22Rv1 (cell line): Measurements from ENCODE around the gene MEIS1.

ENCODE experiments used
- H3K27ac ChIP-seq: fragments of 450-650 bp; 2 replicates; pipeline ENCODE4 v1.5.1; 2017
- ZFX ChIP-seq: fragments of 450-650 bp; IDR thresholded peaks from 2 replicates; pipeline ENCODE4 v1.6.1; 2017; ENCODE audit warnings: antibody characterized with exemption, borderline replicate concordance
- TF ChIP-seq, protein P1 (sequence below): fragments of 450-650 bp; IDR thresholded peaks from 2 replicates; pipeline ENCODE4 v1.5.1; 2017; ENCODE audit warnings: mild to moderate bottlenecking

MEIS1 gene

DNA sequence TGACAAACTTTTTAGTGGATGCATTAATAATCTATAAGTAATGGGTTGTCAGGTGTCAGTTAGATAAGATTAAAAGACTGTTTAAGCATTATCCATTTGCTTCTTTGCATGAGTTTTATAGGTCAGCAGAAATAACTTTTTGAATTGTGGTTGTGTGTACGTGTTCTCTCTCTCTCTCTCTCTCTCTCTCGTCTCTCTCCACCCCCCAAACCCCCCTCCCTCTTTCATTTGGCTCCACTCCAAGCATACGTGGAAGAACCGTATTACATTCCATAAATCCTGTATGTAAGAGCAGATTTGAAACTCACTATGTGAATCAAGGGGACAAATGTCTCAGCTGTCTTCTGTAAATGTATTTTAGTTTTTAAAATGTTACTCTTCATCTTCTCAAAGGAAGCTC lies 120.2 kb downstream of the MEIS1 start:
- TF ChIP-seq, protein P1, sequence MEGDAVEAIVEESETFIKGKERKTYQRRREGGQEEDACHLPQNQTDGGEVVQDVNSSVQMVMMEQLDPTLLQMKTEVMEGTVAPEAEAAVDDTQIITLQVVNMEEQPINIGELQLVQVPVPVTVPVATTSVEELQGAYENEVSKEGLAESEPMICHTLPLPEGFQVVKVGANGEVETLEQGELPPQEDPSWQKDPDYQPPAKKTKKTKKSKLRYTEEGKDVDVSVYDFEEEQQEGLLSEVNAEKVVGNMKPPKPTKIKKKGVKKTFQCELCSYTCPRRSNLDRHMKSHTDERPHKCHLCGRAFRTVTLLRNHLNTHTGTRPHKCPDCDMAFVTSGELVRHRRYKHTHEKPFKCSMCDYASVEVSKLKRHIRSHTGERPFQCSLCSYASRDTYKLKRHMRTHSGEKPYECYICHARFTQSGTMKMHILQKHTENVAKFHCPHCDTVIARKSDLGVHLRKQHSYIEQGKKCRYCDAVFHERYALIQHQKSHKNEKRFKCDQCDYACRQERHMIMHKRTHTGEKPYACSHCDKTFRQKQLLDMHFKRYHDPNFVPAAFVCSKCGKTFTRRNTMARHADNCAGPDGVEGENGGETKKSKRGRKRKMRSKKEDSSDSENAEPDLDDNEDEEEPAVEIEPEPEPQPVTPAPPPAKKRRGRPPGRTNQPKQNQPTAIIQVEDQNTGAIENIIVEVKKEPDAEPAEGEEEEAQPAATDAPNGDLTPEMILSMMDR, result no peak
- TF ChIP-seq ZFX, result no peak
- H3K27ac ChIP-seq, result no peak overlapping the region

DNA sequence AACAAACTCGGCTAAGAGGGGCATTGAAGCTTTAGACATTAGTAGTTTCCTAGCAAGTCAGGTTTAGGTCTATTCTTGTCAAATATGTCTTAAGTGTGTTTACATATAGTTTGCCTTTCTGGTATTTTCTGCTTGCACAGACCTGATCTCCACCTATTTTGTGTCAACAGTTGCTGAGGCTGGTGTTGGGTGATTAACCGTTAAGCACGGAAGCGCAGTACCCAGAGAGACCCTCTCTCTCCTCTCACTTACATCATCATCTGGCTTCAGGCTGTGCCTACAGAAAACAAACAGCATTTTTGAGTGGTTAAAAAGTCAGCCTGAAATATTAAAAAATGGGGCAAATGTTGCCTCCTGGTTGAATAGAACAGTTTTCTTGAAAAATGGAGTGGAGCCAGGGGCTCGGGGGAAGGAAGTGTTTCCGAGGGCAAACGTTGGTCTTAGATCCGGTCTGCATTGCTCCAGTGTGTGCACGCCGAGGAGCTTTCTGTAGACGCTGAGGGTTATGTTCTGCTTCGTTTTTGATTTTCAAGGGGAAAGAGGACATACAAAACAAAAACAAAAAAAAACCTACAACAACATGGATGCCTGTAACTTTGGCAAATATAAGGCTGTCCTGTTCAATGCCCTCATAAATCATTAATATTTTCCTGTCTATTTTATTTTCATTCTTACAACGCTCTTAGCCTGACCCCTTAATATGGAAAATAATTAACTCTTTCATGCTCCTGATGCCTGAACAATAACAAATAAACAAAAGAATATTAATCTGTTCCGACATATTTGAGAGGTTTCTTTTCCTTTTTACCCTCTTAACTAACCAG lies 120.8 kb downstream of the MEIS1 start:
- TF ChIP-seq ZFX, result no peak
- TF ChIP-seq, protein P1, result no peak
- no peak overlapping the region for H3K27ac ChIP-seq

DNA sequence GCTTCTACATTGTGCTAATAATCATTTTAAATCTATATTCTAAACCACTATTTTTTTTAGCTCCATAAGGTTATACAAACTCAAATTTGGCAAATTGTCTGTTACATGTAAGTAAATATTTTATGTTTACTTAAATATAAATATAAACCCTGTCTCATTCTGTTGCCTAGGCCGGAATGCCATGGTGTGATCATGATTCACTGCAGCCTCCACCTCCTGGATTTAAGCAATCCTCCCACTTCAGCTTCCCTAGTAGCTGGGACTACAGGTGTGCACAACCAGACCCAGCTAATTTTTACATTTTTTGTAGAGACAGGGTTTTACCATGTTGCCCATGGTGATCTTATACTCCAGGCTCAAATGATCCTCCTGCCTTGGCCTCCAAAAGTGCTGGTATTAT lies 124.7 kb downstream of the MEIS1 start:
- no peak for TF ChIP-seq ZFX
- TF ChIP-seq, protein P1, result no peak

DNA sequence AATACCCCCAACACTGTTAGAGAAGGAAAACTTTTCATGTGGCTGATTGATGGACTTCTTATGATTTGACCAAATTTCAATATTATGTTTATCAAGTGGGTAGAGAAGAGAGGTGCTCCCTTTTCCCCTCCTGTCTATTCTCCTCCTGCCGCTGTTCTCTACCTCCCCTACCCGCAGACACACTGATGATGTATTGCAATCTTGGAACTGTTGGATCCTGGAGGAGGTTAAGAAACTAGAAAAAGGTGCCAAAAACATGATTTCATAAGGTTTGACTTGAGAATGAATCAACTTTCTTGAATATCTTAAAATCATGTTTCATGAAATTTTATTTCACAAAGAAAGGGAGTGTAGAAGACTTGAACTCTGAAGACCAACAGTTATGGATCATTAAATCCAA lies 125.8 kb downstream of the MEIS1 start:
- TF ChIP-seq ZFX, result no peak
- TF ChIP-seq, protein P1, result no peak
- H3K27ac ChIP-seq, result no peak overlapping the region

More for the DNA sequence above, 124.7 kb downstream of the MEIS1 start:
- no peak overlapping the region for H3K27ac ChIP-seq

DNA sequence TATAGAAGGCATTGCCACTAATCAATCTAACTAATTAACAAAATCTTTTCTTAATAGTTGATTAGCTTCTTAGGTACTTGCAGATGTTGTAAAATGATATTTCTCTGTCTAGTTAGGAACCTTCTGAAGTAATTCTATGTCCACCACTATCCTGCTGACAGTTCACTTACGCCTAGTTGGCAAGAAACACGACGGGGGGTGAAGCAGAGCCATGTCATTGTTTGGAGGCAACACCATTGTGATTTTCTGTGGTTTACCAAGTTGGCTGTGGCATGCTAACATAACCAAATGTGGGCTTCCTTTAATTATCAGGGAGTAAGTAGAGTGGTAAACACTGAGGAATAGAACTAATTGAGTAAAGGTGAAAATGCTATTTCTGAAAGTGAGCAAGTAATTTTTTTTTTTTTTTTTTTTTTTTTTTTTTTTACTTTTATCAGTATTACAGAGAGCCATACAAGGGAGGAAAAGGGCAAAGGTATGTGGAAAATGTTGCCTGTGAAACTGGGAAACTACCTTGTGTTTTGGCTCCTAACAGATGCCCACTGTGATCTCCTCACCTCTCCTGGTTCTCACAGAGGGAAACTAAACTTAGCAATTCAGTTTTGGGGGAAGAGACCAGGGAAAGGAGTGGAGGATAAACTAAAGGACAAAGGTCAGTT lies 126.8 kb downstream of the MEIS1 start:
- H3K27ac ChIP-seq, result no peak overlapping the region
- no peak for TF ChIP-seq ZFX
- TF ChIP-seq, protein P1, result no peak

DNA sequence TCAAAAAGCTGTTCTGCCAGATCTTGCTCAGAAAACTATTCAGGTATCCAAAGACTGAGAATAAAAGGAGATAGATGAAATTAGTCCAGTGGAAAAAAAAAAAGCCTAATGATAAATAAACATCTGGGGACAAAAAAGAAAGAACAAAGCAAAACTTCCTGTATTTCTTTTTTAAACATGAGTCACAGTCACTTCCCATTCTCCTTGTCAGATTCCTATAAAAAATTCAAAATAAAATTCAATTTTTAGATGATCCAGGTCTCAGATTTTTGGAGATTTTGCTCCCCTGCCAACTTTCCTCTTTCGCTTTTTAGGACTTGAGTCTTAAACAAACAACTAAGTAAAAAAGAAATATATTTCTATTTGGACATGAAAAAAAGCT lies 127.4 kb downstream of the MEIS1 start:
- no peak for TF ChIP-seq ZFX
- TF ChIP-seq, protein P1, result no peak
- no peak overlapping the region for H3K27ac ChIP-seq

DNA sequence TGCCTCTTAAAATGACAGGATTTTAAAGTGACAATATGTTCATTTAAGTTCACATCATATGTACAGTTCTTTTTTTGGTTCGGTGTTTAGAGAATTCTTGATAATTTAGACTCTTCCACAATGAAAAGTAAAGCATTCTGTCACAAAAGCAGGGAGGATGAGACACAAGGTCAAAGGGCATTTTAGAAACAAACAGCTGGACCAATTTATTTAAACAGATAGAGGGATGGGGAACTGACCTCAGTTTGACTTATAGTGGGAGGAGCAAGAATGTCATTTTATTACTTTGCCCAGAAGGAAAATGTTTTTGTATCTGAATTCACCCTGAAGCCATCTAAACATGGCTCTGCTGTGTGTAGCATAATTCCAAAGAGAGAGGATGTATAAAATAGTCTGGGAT lies 128.5 kb downstream of the MEIS1 start:
- no peak overlapping the region for H3K27ac ChIP-seq
- TF ChIP-seq, protein P1, result no peak
- TF ChIP-seq ZFX, result no peak
